Stimulated activated CD8-positive, alpha-beta memory T cell treated with anti-CD3 and anti-CD28 coated beads, Interleukin-4, amount 100 ng/mL, for 1 hour (primary cell): ENCODE data around the gene EMID1.
"Not testable (repeated sequence)": the region's sequence is repeated elsewhere in the genome, so short reads cannot be mapped to it uniquely, and the experiment has no call there.

Experiments used
- DNase-seq, 2 donors: peaks; one replicate each; pipeline ENCODE4 v3.0.0-alpha.2; 2020; ENCODE audit warnings: low read depth in 2 of 2, low spot score in 1 of 2

Gene EMID1

DNA sequence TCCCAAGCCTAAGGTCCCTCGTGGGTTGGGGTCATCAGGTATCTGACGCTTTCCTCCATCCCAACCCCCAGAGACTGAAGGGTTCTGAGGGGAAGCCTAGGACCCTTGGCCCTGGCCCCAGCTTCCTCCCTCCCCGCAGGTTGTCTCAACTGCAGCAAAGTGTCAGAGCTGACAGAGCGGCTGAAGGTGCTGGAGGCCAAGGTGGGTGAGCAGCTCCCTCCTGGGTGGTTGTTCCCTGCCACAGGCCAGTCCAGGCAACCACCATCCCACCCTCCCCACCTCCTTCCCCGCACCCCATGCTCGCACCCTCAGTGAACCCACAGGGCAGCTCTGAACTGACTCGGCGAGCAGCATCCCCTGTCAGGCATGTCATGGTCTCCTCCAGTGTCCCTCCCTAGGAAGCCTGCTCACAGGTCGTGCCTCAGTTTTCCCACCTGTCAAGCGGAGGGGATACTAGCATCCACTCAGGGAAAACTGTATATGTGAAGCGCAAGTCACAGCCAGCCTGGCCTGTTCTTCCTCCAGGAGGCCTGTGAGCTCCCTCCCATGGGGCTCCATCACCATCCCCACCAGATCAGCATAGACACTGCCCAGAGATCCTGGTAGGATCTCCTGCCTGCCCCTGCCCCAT is 20.8 kb downstream of the EMID1 start:
- DNase-seq = no peak

DNA sequence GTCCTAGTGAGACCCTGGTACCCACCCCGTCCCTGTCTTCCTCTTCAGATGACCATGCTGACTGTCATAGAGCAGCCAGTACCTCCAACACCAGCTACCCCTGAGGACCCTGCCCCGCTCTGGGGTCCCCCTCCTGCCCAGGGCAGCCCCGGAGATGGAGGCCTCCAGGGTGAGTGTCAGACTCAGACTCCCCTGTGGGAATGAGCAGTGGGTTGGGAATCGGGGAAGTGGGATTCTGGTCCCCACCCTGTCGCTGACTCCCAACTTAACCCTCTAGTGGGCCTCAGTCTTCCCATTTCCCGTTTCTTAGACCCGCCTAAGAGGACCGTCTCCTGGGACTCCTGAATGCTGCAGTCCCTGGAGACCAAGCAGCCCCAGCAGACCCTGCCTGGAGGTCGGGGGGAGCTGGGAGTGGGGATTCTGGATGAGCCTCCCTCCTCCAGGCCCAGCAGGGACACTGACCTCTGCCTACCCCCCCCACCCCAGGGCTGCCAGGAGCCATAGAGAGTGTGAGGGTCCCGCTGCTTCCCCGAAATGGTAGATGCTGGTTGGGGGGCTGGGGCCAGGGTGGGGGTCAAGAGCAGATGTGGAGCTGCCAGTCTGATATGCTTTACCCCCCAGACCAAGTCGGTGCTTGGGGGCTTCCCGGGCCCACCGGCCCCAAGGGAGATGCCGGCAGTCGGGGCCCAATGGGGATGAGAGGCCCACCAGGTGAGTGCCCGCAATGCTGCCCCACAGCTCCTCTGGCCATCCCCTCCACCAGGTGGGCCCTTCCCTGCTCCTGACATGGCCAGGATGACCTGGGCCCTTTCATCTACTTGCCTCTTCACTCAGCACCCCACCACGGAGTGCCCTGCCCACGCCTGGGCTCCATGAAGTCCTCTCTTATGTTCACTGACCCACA is 25.5 kb downstream of the EMID1 start:
- DNase-seq = no peak

DNA sequence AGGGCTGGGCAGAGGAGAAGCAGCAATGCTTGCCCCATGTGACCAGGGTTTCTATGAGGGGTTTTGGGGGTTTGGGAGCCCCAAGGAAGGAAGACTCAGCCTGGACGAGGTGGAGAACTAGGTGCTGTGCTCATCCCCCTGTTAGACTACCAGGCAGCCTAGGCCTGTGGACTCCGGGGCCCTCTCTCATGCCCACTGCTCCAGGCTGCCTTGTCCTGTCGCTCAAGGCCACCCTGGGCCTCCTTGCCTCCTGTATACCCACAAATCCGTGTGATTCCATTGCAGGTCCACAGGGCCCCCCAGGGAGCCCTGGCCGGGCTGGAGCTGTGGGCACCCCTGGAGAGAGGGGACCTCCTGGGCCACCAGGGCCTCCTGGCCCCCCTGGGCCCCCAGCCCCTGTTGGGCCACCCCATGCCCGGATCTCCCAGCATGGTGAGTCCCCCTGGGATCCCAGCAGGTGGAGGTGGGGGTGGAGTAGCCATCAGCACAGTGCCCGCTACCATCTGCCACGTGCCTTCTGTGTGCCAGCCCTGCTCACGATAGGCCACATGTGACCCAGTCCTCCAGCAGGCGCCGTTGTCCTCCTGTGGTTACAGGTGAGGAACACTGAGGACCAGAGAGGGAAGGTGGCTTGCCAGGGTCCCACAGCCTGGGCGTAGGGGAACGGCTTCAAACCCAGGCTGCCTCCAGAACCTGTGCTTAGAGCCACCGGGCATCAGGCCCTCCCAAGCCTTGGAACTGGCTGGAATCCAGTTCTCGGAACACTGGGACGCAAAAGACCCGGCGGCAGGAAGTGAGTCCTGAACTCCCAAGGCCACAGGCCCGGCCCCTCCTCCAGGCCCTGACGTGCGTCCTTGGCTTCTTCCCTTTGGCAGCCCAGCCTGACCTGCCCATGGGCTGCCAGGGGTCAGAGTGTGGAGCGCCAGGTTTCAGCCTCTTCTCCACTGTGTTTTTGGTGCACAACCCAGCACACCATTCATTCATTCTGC is 26.6 kb downstream of the EMID1 start:
- DNase-seq = no peak

DNA sequence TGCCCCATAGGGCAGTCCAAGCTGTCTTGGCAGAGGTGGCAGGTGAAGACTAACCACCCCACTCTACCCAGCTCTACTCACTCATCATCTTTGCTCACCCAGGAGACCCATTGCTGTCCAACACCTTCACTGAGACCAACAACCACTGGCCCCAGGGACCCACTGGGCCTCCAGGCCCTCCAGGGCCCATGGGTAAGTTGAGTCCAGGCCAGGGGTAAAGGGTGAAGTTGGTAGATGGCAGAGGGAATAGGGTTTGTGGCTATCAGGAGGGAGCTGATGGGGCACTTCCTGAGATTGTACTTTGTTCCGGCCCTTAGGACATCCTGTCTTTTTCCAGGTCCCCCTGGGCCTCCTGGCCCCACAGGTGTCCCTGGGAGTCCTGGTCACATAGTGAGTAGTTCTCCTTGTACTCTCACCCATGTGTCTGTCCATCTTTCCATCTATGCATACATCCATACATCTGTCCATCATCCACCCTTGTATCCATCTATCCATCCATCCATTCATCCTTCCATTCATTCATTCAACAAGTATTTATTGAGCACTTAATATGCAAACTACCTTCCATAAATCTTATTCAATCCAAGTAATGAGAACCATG is 27.7 kb downstream of the EMID1 start:
- DNase-seq = no peak

DNA sequence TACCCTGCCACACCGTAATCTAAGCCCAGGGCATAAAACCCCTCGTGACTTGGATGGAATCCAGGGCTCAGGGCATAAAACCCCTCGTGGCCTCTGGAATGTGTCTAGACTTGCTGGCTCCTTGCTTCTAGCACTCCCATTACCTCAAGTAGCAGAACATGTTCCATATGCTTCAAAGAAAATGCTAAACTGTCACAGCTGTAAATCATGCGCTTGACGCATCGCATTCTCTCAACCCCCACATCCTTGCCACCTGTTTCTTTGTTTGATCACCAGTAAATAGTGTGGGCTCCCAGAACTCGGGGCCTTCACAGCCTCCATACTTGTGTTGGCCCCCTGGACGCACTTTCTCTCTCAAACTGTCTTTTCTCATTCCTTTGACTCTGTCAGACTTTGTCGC is 34.8 kb downstream of the EMID1 start:
- not testable (repeated sequence) for DNase-seq

DNA sequence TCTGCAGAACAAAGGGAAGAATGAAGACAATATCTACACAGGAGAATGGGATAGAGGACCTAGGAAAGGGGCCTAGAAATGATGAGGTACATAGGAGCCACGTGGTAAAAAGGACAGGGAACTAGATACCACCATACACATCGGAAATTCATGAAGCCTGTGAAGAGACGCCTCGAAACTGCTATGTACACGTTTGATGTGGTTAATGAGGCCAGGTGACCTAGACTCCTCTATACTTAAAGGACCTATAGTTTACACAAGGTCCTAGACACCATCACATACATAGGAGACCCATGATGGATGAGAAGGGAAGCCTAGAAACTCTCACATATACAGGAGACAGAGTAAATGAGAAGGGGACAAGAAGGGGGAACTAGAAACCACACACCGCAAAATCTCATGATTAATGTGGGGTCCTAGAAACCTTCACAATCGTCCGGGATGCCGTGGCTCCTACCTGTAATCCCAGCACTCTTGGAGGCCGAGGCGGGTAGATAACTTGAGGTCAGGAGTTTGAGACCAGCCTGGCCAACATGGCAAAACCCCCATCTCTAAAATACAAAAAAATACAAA is 38.3 kb downstream of the EMID1 start:
- no peak for DNase-seq

DNA sequence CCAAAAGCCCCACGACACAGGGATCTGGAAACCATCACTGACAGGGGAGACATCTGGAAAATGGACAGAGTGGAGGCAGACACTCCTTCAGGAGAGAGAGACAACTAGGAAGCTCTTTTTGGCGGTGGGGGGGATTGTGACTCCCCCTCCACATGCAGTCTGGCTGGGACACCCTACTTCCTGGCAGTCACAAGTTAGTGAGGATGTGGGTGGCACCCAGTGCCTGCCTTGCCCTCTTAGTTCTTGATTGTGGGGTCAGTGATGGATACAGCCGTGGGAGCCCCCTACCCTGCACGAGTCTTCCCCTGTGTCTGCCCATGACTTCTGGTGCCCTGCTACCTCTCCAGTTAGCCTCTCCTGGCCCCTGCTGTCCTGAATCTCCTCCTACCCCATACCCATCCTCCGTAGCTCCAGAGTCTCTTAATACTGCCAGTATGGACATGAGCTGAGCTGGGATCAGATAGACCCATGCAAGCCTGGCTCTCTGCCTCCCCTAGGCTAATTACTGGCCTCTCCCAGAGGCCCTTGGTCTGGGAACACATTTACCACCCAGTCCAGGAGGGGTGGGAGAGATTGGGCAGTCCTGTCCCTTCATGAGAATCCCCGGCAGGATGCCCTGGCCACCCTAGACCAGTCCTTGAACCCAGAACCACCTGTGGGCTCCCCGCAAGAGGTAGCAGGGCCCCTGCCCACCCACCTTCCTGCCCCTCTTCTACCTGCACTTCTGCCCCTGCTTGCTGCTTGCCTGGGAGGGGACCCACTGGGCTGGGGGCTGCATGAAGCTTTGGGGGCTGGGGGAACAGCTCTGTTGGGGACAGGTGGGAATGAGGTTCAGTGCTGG is 39.3 kb downstream of the EMID1 start:
- no peak for DNase-seq

DNA sequence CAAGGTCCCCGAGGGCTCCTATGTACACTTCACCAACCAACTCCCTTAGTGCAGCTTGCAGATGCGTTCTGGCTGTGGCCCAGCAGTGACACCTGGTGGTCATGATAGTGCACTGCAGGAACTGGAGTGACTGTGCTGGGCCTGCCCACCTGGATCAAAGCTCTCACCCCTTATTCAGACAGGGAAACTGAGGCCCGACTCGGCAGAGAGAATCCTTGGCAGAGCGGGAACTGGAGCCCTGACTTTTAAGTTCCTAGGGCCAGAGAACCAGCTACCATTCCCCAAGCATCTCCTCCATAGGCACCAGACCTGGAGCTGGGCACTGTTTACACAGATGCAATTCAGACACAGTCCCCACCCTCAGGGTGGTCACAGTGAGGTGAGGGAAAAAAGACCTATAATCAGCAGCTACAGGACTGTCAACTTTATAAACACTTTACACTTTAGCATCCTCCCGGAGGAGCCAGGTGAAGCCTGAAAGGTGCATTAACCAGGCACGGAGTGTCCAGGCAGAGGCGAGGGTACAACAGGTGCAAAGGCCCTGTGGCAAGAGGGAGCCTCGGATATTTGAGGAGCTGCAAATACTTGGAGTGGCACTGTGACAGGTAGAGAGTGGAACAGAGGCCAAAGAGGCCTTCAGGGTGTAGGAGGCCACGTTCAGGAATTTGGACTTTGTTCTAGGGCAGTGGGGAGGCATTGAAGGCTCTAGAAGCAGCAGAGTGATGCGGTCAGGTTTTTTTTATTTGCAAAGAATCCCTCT is 40.1 kb downstream of the EMID1 start:
- peak; percentile 35 to 42 for DNase-seq

DNA sequence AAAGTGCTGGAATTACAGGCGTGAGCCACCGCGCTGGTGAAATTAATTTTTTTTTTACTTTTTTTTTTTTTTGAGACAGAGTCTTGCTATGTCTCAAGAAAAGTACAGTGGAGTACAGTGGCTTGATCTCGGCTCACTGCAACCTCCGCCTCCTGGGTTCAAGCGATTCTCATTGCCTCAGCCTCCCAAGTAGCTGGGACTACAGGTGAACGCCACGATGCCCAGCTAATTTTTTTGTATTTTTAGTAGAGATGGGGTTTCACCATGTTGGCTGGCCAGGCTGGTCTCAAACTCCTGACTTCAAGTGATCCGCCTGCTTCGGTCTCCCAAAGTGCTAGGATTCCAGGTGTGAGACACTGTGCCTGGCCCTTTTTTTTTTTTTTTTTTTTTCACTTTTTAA is 42.2 kb downstream of the EMID1 start:
- DNase-seq = not testable (repeated sequence)

DNA sequence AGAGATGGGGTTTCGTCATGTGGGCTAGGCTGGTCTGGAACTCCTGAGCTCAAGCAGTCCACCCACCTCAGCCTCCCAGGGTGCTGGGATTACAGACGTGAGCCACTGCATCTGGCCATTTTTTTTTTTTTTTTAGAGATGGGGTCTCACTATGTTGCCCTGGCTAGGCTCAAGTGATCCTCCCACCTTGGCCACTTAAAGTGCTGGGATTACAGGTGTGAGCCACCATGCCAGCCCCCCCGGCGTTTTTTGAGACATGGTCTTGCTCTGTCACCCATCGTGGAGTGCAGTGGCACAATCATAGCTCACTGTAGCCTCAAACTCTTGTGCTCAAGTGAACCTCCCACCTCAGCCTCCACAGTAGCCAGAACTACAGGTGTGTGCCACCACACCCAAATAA is 45.6 kb downstream of the EMID1 start:
- DNase-seq = no peak

DNA sequence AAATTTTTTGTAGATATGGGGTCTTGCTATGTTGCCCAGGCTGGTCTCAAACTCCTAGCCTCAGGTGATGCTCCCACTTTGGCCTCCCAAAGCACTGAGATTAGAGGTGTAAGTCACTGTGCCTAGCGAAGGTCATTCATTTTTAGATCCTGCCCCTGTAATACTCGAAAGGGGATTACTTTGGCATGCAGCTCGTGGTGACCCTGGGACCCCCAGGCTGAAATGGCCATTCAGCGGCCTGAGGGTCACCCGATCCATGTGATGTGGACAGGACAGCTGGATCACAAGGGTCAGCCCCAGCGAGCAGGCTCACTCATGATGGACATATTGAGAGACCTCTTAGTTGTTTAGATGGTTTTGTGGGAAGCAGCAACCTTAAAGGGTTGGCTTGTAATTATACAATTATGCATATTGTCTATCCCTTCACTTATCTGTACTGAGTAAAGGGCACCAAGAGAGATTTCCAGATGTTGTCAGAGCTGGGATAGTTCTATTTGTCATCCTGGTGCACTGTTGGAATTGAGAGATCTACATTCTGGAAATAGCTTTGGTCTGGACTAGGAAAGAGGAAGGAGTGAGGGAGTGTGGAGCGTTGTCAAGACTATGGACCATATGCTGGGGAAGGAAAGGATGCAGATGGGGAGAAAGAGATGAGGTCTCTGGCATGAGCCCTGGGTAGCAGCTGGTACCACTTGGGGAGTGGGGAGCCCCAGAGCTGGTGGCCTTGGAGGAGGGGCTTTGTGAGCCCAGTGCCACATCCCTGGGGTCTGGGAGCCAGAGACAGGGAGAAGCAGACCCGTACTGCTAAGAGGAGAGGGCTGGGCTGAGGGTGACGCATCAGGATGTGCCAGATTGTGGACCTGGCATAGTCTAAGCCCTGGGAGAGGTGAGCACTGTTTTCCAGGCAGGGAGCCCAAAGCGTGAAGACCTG is 46.5 kb downstream of the EMID1 start:
- no peak for DNase-seq

DNA sequence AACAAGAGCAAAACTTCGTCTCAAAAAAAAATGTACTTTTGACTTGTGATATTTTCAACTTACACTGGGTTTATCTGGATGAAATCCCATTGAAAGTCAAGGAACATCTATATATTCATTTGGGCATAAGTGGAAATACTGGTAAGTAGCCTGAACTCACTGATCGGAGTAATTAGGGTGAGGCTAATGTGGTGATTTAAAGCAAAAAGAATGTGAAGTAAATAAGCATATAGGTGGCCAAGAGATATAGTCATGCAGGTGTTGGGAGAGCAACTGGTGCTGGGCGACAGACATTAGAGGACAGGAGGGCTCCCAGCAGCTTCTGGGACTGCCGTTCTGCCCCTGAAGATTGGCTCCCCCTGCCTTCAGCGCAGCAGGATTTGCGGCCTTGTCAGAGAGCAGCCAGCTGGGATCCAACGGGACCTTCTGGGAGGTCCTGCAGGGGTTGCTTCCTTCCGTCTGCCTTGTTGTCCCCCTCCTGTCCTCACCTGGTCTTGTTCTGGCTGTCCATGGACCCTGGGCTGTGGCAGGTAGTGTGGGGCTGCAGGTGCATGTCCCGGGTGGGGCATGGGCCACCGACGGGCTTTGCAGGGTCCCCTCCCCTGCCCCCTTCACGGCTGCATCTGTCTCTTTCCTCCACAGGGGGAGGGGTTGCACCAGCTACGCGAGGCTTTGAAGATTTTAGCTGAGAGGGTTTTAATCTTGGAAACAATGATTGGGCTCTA is 48.0 kb downstream of the EMID1 start:
- DNase-seq = no peak

DNA sequence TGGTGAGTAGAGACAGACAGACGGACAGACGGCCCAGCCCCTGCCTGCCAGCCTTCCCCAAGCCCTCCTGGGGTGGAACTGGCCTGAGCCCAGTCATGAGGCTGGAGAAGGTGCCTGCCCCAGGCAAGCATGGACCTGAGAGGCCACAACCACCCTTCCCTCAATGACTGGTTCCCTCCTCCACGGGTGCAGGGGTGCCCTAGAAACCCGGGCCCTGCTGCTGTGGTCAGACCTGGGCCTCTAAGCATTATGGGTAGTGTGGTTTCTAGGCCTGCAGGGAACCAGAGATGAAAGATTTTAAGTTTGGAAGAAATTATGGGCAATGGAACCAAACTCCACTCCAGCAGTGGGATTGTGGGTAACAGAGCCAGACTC is 48.6 kb downstream of the EMID1 start:
- no peak for DNase-seq

DNA sequence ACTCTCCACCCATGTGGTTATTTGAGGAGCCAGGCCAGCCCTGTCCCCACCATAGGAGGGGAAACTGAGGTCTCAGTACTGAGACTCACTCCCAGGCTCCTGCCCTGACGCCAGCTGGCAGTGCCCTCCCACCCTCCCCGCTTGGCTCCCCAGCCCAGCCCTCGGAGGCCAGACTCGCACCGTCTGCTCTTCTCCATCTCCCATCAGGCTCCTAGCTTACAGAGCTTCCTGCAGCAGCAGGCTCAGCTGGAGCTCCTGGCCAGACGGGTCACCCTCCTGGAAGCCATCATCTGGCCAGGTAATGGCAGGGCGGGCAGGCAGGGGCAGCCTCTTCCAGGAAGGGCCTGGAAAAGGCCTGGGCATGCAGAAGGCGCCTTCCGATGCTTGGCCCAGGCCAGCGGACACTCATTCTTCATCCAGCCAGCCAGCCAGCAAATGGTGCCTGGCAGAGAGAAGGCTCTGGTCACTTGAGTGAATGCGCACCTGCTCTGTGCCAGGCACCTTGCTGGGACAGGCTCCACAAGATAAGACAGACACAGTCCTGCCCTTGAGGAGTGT is 49.4 kb downstream of the EMID1 start:
- DNase-seq = no peak

DNA sequence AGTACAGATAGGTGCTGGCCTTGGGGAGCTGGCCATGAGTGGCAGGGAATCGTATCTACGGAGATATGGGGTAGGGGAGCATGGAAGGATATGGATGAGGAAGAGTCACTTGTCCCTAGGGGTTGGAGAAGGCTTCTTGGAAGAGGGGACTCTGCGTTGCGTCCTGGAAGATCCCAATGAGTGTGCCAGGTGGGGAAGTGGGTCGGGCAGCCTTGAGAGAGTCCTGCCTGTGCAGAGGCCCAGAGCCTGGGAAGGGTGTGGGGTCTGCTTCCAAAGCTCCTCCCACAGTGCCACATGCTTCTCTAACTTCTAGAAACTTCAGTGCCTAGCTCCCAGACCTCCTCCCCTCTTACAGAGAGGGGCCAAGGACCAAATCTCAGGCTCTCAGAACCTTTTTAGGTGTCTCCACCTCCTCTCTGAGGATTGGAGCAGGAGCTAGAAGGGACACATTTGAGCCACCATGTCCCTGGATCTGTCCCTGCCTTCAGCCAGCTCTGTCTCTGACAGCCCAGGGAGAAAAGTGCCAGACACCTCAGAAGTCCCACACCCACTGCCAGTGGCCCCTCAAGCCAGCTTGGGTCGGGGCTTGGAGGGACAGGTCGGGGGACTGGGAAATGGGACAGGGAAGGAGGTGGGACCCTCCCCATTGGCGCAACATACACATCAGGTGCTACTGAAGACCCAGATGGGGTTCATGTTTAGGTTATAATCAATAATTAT is 51.1 kb downstream of the EMID1 start:
- DNase-seq = no peak

DNA sequence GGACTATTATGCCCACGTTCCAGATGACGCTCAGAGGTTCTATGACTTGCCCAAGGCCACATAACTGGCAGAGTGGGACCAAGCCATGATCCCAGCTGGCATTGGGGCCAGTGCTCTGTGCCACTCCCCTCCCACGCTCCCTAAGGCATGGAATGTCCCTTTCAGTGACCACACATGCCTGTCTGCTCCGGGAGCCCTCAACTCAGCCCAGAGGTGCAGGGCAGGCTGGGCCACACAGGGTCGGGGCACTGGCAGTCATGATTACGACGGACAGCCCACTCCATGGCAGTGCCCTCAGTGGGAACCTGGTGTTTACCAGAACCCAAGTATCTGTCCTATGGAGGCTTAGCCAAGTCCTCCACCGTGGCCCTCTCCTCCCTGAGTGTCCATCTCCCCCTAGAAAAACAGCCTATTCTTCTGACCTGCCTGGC is 52.1 kb downstream of the EMID1 start:
- DNase-seq = no peak
